NAMALWA (cell line): ENCODE measurements around the gene ILF3.

Experiments
- DNase-seq: peaks from one replicate; pipeline ENCODE4 v3.0.0-alpha.2; 2015; ENCODE audit warnings: low spot score

The ILF3 gene

GRCh38 chr19:10695401-10696398, 41.6 kb downstream of the ILF3 start:
- DNase-seq = peak; percentile 94

- DNase-seq = peak; percentile 90
Measured at GRCh38 chr19:10699650-10700335, 45.6 kb downstream of the ILF3 start.

- DNase-seq = peak; percentile 43
Measured at GRCh38 chr19:10701955-10702525, 47.9 kb downstream of the ILF3 start.

- DNase-seq = no peak
Measured at GRCh38 chr19:10706990-10707389, 52.8 kb downstream of the ILF3 start.

GRCh38 chr19:10707440-10707839, 53.3 kb downstream of the ILF3 start:
- DNase-seq = no peak

GRCh38 chr19:10708291-10708690, 54.1 kb downstream of the ILF3 start:
- DNase-seq = no peak

- DNase-seq = no peak
Measured at GRCh38 chr19:10712045-10712444, 57.9 kb downstream of the ILF3 start.

- no peak for DNase-seq
Measured at GRCh38 chr19:10712754-10713153, 58.6 kb downstream of the ILF3 start.

GRCh38 chr19:10713317-10713716, 59.2 kb downstream of the ILF3 start:
- DNase-seq = no peak

GRCh38 chr19:10717054-10717355, 62.9 kb downstream of the ILF3 start:
- no peak for DNase-seq

GRCh38 chr19:10717356-10718204, 63.4 kb downstream of the ILF3 start, which contains the start of gene DNM2:
TSS of gene DNM2 (plus strand) at chr19:10718079. CDS start at chr19:10718243, 164 bp downstream.
- DNase-seq = peak; percentile 100

GRCh38 chr19:10718205-10719196, 64.4 kb downstream of the ILF3 start:
- DNase-seq = peak; percentile 41

GRCh38 chr19:10719466-10719961, 65.4 kb downstream of the ILF3 start:
- no peak for DNase-seq

GRCh38 chr19:10720607-10721125, 66.5 kb downstream of the ILF3 start:
- DNase-seq = no peak

- no peak for DNase-seq
Measured at GRCh38 chr19:10723591-10723990, 69.4 kb downstream of the ILF3 start.

GRCh38 chr19:10724573-10725071, 70.5 kb downstream of the ILF3 start:
- no peak for DNase-seq

- DNase-seq = no peak
Measured at GRCh38 chr19:10725415-10725814, 71.3 kb downstream of the ILF3 start.

GRCh38 chr19:10726268-10726667, 72.1 kb downstream of the ILF3 start:
- DNase-seq = no peak

GRCh38 chr19:10727685-10728201, 73.6 kb downstream of the ILF3 start:
- DNase-seq = no peak

- DNase-seq = no peak
Measured at GRCh38 chr19:10729411-10729810, 75.3 kb downstream of the ILF3 start.
